HCT116 (cell line): ENCODE data around the gene ATG14. TPM values are rescaled to one million over a fixed set of nuclear protein-coding genes. Genes with fewer than 3 reads are reported as not detected.

Experiments used
- ATAC-seq: fragments of 200-7000 bp; cut with Tn5 transposase; 2 replicates; pipeline ENCODE4 v1.9.1; 2020; ENCODE audit warnings: mild to moderate bottlenecking, moderate library complexity
- Bru-seq: library from RNA; stranded (reverse); fragments of 400-500 nt; gene quantifications from one replicate; lab custom pipeline; 2021; lab: Mats Ljungman, UMichigan
- BruChase-seq, 2 experiments: library from RNA; stranded (reverse); fragments of 400-500 nt; gene quantifications; one replicate each; lab custom pipeline; 2021; lab: Mats Ljungman, UMichigan
- BruUV-seq: library from RNA; stranded (reverse); fragments of 400-500 nt; replicated peaks from 2 replicates; lab custom pipeline; 2021; lab: Mats Ljungman, UMichigan
- CTCF ChIA-PET: fragments of 300-600 bp; sonication (Branson Sonifier 250); formaldehyde crosslinking; loops from one replicate; lab custom pipeline; 2021; ENCODE audit warnings: antibody characterized with exemption; lab: Charles Lee
- POLR2A ChIA-PET: fragments of 300-600, 350-600 bp; sonication (Branson Sonifier 250); formaldehyde crosslinking; loops from one replicate; lab custom pipeline; 2021; ENCODE audit warnings: antibody characterized with exemption; lab: Charles Lee
- RAD21 ChIA-PET, 2 experiments: fragments of 300-600 bp; sonication (Branson Sonifier 250); formaldehyde crosslinking; loops; one replicate each; lab custom pipeline; 2023; ENCODE audit warnings: low total read pairs in 2 of 2; ENCODE audit not compliant: uncharacterized antibody in 2 of 2, unreplicated experiment in 2 of 2, low non-redundant PET in 1 of 2; lab: Charles Lee
- DNase-seq: peaks from one replicate; pipeline ENCODE4 v3.0.0-alpha.2; 2010; ENCODE audit warnings: low read depth, low spot score
- H2AFZ ChIP-seq: fragments of 200-600 bp; shearing (Covaris generic), sonication (generic); 2 replicates; pipeline ENCODE4 v1.6.1; 2017; ENCODE audit warnings: low read depth, mixed run types, mixed read lengths, antibody characterized with exemption, low read length; ENCODE audit not compliant: poor library complexity, severe bottlenecking
- H3K27ac ChIP-seq: 2 replicates; pipeline ENCODE4 v1.5.1; 2012; ENCODE audit warnings: low read depth, low read length
- H3K27me3 ChIP-seq: fragments of 200-600 bp; sonication (generic); 2 replicates; pipeline ENCODE4 v1.6.1; 2016; ENCODE audit warnings: mixed run types, low read length, mixed read lengths; ENCODE audit not compliant: insufficient read depth
- H3K36me3 ChIP-seq, 2 experiments: fragments of 200-500 bp in 1 of 2; fragments of 200-600 bp in 1 of 2; sonication (Bioruptor generic) in 1 of 2; sonication (generic) in 1 of 2; 2 replicates each; pipeline versions ENCODE4 v1.5.1 to v1.6.1; 2014 to 2016; ENCODE audit warnings: low read length in 2 of 2, inconsistent platforms in 1 of 2, mixed read lengths in 1 of 2, mixed run types in 1 of 2; ENCODE audit not compliant: insufficient read depth in 2 of 2, control insufficient read depth in 1 of 2
- H3K4me1 ChIP-seq, 2 experiments: fragments of 200-600 bp in 1 of 2; sonication (generic) in 1 of 2; 2 replicates each; pipeline versions ENCODE4 v1.5.1 to v1.6.1; 2012 to 2017; ENCODE audit warnings: low read length in 2 of 2, inconsistent platforms in 1 of 2, mild to moderate bottlenecking in 1 of 2, mixed read lengths in 1 of 2, mixed run types in 1 of 2, moderate library complexity in 1 of 2; ENCODE audit not compliant: insufficient read depth in 2 of 2, control insufficient read depth in 1 of 2
- H3K4me2 ChIP-seq: fragments of 200-600 bp; sonication (generic); 2 replicates; pipeline ENCODE4 v1.6.1; 2017; ENCODE audit warnings: mixed run types, low read length, mixed read lengths
- H3K4me3 ChIP-seq, 2 experiments: fragments of 200-600 bp in 1 of 2; sonication (generic) in 1 of 2; replicated peaks in 1 of 2; 2 replicates each; pipeline ENCODE4 v1.5.1; 2011 to 2016; ENCODE audit warnings: low read length in 2 of 2, control low read depth in 1 of 2, low read depth in 1 of 2, mild to moderate bottlenecking in 1 of 2, mixed read lengths in 1 of 2, mixed run types in 1 of 2
- H3K79me2 ChIP-seq: fragments of 200-600 bp; sonication (generic); 2 replicates; pipeline ENCODE4 v1.6.1; 2017; ENCODE audit warnings: mild to moderate bottlenecking, mixed run types, low read length, moderate library complexity, mixed read lengths; ENCODE audit not compliant: insufficient read depth
- H3K9ac ChIP-seq: fragments of 200-600 bp; sonication (generic); 2 replicates; pipeline ENCODE4 v1.6.1; 2016; ENCODE audit warnings: low read length, mixed read lengths
- H3K9me2 ChIP-seq: fragments of 200-600 bp; sonication (generic), shearing (Covaris generic); 2 replicates; pipeline ENCODE4 v1.6.1; 2017; ENCODE audit warnings: mixed run types, mild to moderate bottlenecking, moderate library complexity; ENCODE audit not compliant: insufficient read depth
- H3K9me3 ChIP-seq, 2 experiments: fragments of 200-500 bp in 1 of 2; fragments of 200-600 bp in 1 of 2; sonication (Bioruptor generic) in 1 of 2; sonication (generic) in 1 of 2; 2 replicates each; pipeline ENCODE4 v1.6.1; 2014 to 2017; ENCODE audit warnings: low read length in 2 of 2, mixed read lengths in 2 of 2, inconsistent platforms in 1 of 2, low read depth in 1 of 2, mild to moderate bottlenecking in 1 of 2, mixed run types in 1 of 2, moderate library complexity in 1 of 2; ENCODE audit not compliant: control insufficient read depth in 1 of 2, insufficient read depth in 1 of 2
- H4K20me1 ChIP-seq: fragments of 200-600 bp; sonication (generic), shearing (Covaris generic); 2 replicates; pipeline ENCODE4 v1.6.1; 2017; ENCODE audit warnings: mixed run types, mild to moderate bottlenecking, moderate library complexity; ENCODE audit not compliant: insufficient read depth
- CBX3 ChIP-seq: IDR thresholded peaks from 2 replicates; pipeline ENCODE4 v1.6.1; 2012; ENCODE audit warnings: low read depth
- CTCF ChIP-seq, 3 experiments: fragments of 200-600 bp in 1 of 3; sonication (generic) in 1 of 3; IDR thresholded peaks in 2 of 3; conservative IDR thresholded peaks in 1 of 3; 2 replicates each; pipeline ENCODE4 v1.5.1; 2012 to 2017; ENCODE audit warnings: low read depth in 2 of 3, low read length in 2 of 3, antibody characterized with exemption in 1 of 3, borderline replicate concordance in 1 of 3, control low read depth in 1 of 3, mild to moderate bottlenecking in 1 of 3, mixed read lengths in 1 of 3, mixed run types in 1 of 3, moderate library complexity in 1 of 3; ENCODE audit not compliant: insufficient read depth in 1 of 3
- EGR1 ChIP-seq: IDR thresholded peaks from 2 replicates; pipeline ENCODE4 v1.6.1; 2012; ENCODE audit warnings: low read depth
- EZH2phosphoT487 ChIP-seq: fragments of 200-600 bp; IDR thresholded peaks from 2 replicates; pipeline ENCODE4 v1.6.1; 2018; ENCODE audit warnings: antibody characterized with exemption, borderline replicate concordance
- FOSL1 ChIP-seq: IDR thresholded peaks from 2 replicates; pipeline ENCODE4 v1.6.1; 2012; ENCODE audit warnings: low read depth
- JUND ChIP-seq: IDR thresholded peaks from 2 replicates; pipeline ENCODE4 v1.6.1; 2012
- POLR2A ChIP-seq: IDR thresholded peaks from 2 replicates; pipeline ENCODE4 v1.7.0; 2011; ENCODE audit warnings: borderline replicate concordance; ENCODE audit not compliant: insufficient read depth, insufficient read length; ENCODE audit errors: extremely low read depth
- POLR2AphosphoS5 ChIP-seq: IDR thresholded peaks from 2 replicates; pipeline ENCODE4 v1.6.1; 2011; ENCODE audit warnings: mild to moderate bottlenecking, low read depth, low read length, moderate library complexity
- REST ChIP-seq: IDR thresholded peaks from 2 replicates; pipeline ENCODE4 v1.6.1; 2012; ENCODE audit warnings: low read depth
- SIN3A ChIP-seq: IDR thresholded peaks from 2 replicates; pipeline ENCODE4 v1.6.1; 2012; ENCODE audit warnings: low read depth
- SP1 ChIP-seq: IDR thresholded peaks from 2 replicates; pipeline ENCODE4 v1.6.1; 2012; ENCODE audit warnings: low read depth
- TCF7L2 ChIP-seq: IDR thresholded peaks from 2 replicates; pipeline ENCODE4 v1.7.0; 2011; ENCODE audit warnings: borderline replicate concordance, inconsistent platforms; ENCODE audit not compliant: insufficient read depth, insufficient read length; ENCODE audit errors: extremely low read depth
- YY1 ChIP-seq: IDR thresholded peaks from 2 replicates; pipeline ENCODE4 v1.6.1; 2011; ENCODE audit warnings: low read length, low read depth, moderate library complexity, mild to moderate bottlenecking; ENCODE audit not compliant: insufficient replicate concordance; ENCODE audit errors: extremely low read depth
- ZBTB33 ChIP-seq: IDR thresholded peaks from 2 replicates; pipeline ENCODE4 v1.6.1; 2011; ENCODE audit warnings: mild to moderate bottlenecking, low read length, moderate library complexity; ENCODE audit not compliant: insufficient replicate concordance; ENCODE audit errors: extremely low read depth
- ZFX ChIP-seq: fragments of 450-650 bp; IDR thresholded peaks from 2 replicates; pipeline ENCODE4 v1.6.1; 2017
- intact Hi-C: fragments of 100-400 bp; cut with micrococcal nuclease; formaldehyde crosslinking; loops from 2 replicates; pipeline ENCODE4 v1.10.0; 2022
- long read RNA-seq: library from polyadenylated mRNA; unstranded; transcript quantifications from one replicate; pipeline ENCODE4 v2.0.0, GENCODE V29; 2021; ENCODE audit not compliant: unreplicated experiment
- polyA plus RNA-seq: library from polyadenylated mRNA; unstranded; fragments of >200 nt; gene quantifications from 2 replicates; pipeline ENCODE4 v1.2.1, GENCODE V29; 2012; ENCODE audit warnings: missing spikeins
- total RNA-seq: library from RNA; stranded (reverse); gene quantifications from one replicate; pipeline ENCODE4 v1.2.1, GENCODE V29; 2021; ENCODE audit not compliant: unreplicated experiment

ATG14 gene
- total RNA-seq (9.9 TPM), Bru-seq, nascent RNA (percentile 71 among the genes with signal in this experiment), BruChase-seq, experiment 1, labeled RNA remaining after a 6-hour chase (percentile 62 among the genes with signal in this experiment), BruChase-seq, experiment 2, labeled RNA remaining after a 2-hour chase (percentile 72 among the genes with signal in this experiment)
- polyA plus RNA-seq = 3.4 and 4.8 TPM in 2 replicates
- long read RNA-seq, full-length matches to known transcripts = 1 of 15 reads
- long read RNA-seq, partial matches to known transcripts = 3 of 15 reads
- long read RNA-seq, other reads (novel, unspliced or antisense) = 11 of 15 reads

GRCh38 chr14:55411426-55412389 lies at the start of gene ATG14:
Gene ATG14 (minus strand): TSS chr14:55411830. CDS start chr14:55411822, 8 bp downstream.
- RAD21 ChIA-PET = no interaction called here
- Histone ChIP-seq H3K4me2 (peak within 1 kb of the TSS; percentile 98), H3K9me2 (no peaks in the 10 kb centered on the region), H3K36me3 (no peaks in the 10 kb centered on the region), H3K4me1 (peaks cover 9 to 20% of the 10 kb centered on the region in 2 experiments), H3K4me3 (peak within 1 kb of the TSS; percentile 84 to 94), H4K20me1 (no peaks in the 10 kb centered on the region), H3K27me3 (no peaks in the 10 kb centered on the region), H2AFZ (peak within 1 kb of the TSS; percentile 98), H3K9ac (peak within 1 kb of the TSS; percentile 77), H3K27ac (peak within 1 kb of the TSS; percentile 8; the same call in 1 of the 2 replicates), H3K9me3 (no peaks in the 10 kb centered on the region), H3K79me2 (peaks cover 31% of the 10 kb centered on the region)
- peak; percentile 57 for DNase-seq
- intact Hi-C loops = no loop called here
- CTCF ChIA-PET = interaction anchor here (1.3 kb wide), 1 partner anchor 1071 kb away, joined by 3 read pairs; no protein-coding TSS in a partner anchor
- BruUV-seq = TSS peak; percentile 96
- POLR2A ChIA-PET = interaction anchor here (1.1 kb wide), 1 partner anchor 14 kb away, joined by 3 read pairs; no protein-coding TSS in a partner anchor
- ATAC-seq = peak; percentile 97
- TF ChIP-seq CBX3 (0 out of 2 replicates have a peak, but pooled peaks have one; percentile 44), REST (no peak), EZH2phosphoT487 (no peak), ZFX (peak; percentile 90), TCF7L2 (no peak), SIN3A (peak; percentile 88), ZBTB33 (peak; percentile 36), YY1 (peak; percentile 99), EGR1 (peak; percentile 21; the same call in 1 of the 2 replicates), POLR2AphosphoS5 (peak; percentile 73), FOSL1 (no peak), JUND (peak; percentile 15; the same call in 1 of the 2 replicates), SP1 (peak; percentile 62), POLR2A (no peak), CTCF (IDR thresholded peaks at IDR 0.05 in 2 of 3, conservative IDR thresholded peaks at IDR 0.05 in 1 of 3; ENCODE audit: borderline replicate concordance in 1 of 3, insufficient read depth in 1 of 3, low read depth in 2 of 3, low read length in 2 of 3) (no peak)
